Myocyte (in vitro differentiated cells): Measurements from ENCODE around the gene BRME1. TPM values are rescaled to one million over a fixed set of nuclear protein-coding genes. Genes with fewer than 3 reads are reported as not detected.
"Not testable (repeated sequence)": the region's sequence is repeated elsewhere in the genome, so short reads cannot be mapped to it uniquely, and the experiment has no call there.

ENCODE experiments used
- DNase-seq: peaks from one replicate; pipeline ENCODE4 v3.0.0-alpha.2; 2012; ENCODE audit warnings: low read depth
- total RNA-seq: library from RNA; depleted of rRNA; stranded (reverse); fragments of >200 nt; gene quantifications from 2 replicates; pipeline ENCODE4 v1.2.3, GENCODE V29; 2014

The BRME1 gene
- total RNA-seq, 1 donor from 2014 or later = 0.43 TPM

- DNase-seq = no peak
These were observed 37.3 kb downstream of the BRME1 start for GRCh38 chr19:13868663-13869062.

DNA sequence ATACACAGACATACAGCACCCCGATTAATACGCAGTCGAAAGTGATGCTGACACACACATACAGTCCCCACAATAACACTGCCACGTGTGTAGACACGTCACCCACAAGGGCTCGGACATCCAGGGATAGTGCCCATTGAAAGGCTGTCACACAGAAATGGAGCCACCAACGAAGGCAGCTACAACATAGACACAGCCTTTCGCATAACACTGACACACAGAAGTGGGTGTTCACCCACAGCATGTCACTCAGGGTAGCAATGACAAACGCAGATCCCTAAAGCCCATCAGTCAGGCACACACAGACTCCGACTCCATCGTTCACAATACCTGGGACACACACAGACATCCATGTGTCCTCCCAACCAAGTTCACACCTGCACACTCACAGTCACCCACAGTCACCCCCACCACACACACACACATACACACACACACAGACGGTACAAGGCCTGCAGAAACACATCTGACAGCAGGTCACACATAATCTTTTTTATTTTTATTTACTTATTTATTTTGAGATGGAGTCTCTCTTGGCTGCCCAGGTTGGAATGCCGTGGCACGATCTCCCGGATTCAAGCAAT is 39.4 kb downstream of the BRME1 start:
- no peak for DNase-seq

DNA sequence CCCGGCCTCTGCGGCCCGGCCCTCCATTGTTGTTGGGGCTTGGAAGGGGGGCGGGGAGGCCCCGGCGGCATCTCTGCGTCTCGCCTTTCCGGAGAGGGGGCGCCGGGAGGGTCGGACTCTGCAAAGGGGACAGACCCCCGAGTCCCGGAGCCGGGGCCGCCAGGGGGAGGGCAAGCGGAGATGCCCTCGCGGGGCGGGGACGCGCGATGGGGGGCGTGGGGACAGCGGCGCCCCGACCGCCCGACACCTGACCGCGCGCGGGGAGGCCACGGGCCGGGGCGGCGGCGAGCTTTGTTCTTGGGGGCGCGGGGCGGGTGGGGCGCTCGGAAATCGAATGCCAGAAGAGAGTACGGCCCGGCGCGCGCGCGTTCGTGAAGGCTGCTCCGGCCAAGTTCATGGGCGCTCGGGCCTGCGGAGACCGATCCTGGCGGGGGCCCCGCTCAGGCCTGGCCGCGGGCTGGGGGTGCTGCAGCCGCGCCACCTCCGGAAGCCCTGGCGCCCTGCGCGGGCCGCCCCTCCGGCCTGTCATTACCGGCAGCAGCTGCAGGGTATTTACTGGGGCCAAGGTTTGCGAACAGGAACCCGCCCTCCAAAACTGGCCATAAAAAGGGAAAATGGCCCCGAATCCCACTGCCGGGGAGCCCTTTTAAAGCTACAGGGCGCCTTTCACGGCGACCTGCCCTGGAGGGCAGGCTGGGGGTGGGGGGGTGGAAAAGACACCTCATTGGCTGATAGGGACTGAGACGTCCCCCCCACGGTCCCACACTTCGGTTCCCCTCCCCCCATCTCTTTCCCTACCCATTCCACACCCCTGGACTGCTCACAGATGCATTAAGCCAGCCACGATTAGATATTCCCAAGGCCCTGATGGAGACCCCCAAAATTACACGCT is 40.1 kb downstream of the BRME1 start:
- DNase-seq = peak; percentile 35

GRCh38 chr19:13864667-13865570 is 41.0 kb downstream of the BRME1 start:
- DNase-seq = no peak

- DNase-seq = no peak
These were observed 41.8 kb downstream of the BRME1 start for GRCh38 chr19:13864046-13864666.

- peak; percentile 92 for DNase-seq
These were observed 44.0 kb downstream of the BRME1 start for GRCh38 chr19:13861714-13862531.

DNA sequence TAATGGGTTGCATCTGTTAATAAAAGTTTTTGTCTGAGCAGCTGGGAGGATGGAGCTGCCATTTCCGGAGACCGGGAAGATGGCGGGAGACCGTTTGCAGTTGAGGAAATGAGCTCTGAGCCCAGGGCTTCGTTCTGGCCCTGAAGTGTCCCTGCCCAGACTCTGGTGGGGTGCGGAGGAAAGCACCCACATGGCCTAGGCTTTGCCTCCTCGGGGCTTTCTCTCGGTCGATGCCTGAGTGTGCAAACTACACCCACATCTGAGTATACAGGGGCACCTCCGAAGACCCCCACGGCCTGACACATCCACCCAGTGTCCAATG is 44.6 kb downstream of the BRME1 start:
- no peak for DNase-seq

- DNase-seq = no peak
These were observed 45.1 kb downstream of the BRME1 start for GRCh38 chr19:13860679-13861391.

DNA sequence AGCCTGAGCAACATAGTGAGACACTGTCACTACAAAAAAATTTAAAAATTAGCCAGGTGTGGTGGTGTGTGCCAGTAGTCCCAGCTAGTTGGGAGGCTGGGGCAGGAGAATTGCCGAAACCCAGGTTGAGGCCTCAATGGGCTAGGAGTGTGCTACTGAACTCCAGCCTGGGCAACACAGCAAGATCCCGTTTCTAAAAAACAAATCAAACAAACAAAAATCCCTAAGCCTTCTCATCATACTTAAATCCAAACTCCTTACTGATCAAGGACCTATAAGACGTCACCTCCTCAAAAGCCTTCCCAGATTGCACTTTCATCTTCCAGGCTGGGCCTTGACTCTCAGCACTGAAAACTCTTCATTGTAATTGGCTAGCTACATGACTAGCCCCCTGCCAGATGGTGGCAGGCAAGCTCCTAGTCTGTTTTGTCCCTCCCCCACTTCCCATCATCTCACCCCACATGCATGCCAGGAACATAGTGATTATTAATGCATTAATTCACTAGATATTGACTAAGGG is 46.5 kb downstream of the BRME1 start:
- DNase-seq = no peak

- DNase-seq = no peak
These were observed 49.4 kb downstream of the BRME1 start for GRCh38 chr19:13856497-13856896.

- DNase-seq = not testable (repeated sequence)
These were observed 53.7 kb downstream of the BRME1 start for GRCh38 chr19:13852171-13852707.

- DNase-seq = not testable (repeated sequence)
These were observed 54.2 kb downstream of the BRME1 start for GRCh38 chr19:13851734-13852114.

GRCh38 chr19:13850910-13851733 is 54.8 kb downstream of the BRME1 start:
- DNase-seq = peak; percentile 98

- peak; percentile 80 for DNase-seq
These were observed 55.7 kb downstream of the BRME1 start for GRCh38 chr19:13849991-13850909.

DNA sequence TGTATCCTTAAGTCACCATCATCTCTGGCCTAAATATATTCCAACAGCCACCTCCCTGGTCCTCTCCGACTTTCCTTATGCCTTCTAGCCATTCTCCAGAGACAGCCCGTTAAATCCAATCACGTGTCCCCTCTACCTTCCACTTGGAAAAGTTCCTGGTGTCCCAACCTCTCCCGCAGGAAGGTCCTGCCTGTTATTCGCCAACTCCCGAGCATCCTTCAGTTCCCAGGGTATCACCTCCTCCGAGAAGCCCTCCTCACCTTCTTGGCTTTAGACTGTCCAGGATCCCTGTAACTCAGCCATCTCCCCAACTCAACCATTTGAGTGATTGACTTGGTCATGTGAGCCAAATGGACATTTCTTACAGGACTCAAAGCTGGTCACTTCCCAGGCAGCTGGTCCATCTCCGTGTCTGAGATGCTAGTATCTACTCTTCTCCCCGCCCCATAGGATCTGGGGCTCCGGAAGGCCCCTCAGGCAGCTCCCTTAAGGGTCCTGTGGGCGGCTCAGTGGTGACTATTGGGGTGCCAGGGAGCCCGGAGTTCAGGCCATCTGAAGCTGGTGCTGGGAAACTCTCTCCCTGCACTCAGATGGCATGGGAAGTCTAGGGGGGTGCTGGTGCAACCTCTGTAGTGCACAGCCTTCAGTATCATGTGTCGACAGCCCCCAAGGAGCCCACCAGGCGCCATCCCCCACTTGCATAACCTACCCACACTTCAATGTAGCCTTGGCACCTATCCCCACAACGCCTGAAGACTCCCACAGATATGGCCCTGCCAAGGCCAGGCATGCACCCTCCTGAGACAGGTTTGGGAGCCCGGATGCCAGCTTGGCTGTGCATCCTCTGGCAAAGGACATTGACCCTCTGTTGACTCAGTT is 56.9 kb downstream of the BRME1 start:
- DNase-seq = peak; percentile 50

DNA sequence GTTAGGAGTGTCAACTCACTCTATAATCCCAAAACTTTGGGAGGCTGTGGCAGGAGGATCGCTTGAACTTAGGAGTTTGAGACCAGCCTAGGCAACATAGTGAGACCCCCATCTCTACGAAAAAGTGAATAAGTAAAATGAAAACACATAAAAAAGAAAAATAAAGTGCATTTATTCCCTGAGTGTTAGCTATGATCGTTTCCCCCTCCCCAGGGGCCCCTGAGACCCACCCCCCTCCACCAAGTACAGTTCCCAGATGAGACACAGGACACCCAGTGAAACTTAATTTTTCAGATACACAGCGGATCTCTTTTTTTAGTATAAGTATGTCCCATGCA is 57.6 kb downstream of the BRME1 start:
- no peak for DNase-seq
